GM06990 (cell line): Measurements from ENCODE around the gene RTN4R.

ENCODE experiments used
- DNase-seq: peaks from one replicate; pipeline ENCODE4 v3.0.0-alpha.2; 2011; ENCODE audit not compliant: insufficient read length; ENCODE audit errors: extremely low read depth
- H3K27me3 ChIP-seq: replicated peaks from 2 replicates; pipeline ENCODE4 v1.6.0; 2011; ENCODE audit warnings: low read length; ENCODE audit not compliant: control insufficient read depth, insufficient read depth
- H3K36me3 ChIP-seq: 2 replicates; pipeline ENCODE4 v1.5.1; 2011; ENCODE audit warnings: low read length; ENCODE audit not compliant: control insufficient read depth, insufficient read depth
- H3K4me3 ChIP-seq: replicated peaks from 2 replicates; pipeline ENCODE4 v1.5.1; 2011; ENCODE audit warnings: low read depth, mild to moderate bottlenecking, control low read depth, low read length
- TF ChIP-seq, protein P1 (sequence below): IDR thresholded peaks from 2 replicates; pipeline ENCODE4 v1.5.1; 2011; ENCODE audit warnings: low read length, control low read depth, mild to moderate bottlenecking, inconsistent platforms; ENCODE audit not compliant: insufficient read depth, poor library complexity, severe bottlenecking

The RTN4R gene

DNA sequence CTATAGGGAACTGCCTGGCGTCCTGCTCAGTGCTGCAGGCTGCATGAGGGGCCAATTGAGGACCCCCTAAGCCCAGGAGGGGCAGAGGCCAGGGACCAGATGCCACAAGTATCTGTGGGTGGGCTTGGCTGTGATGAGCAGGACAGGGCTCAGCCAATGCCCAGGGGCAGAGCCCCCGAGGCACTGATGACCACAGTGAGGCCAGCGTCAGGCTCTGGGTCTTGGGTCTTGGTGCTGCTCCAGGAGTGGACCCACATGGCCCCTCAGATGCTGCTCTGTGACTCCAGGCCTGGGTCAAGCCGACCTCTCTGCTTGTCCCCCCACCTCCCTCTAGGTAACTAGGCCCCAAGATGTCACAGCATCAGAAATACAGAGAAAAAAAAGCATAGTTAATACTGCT, 50.6 kb downstream of the RTN4R start:
- TF ChIP-seq, protein P1, sequence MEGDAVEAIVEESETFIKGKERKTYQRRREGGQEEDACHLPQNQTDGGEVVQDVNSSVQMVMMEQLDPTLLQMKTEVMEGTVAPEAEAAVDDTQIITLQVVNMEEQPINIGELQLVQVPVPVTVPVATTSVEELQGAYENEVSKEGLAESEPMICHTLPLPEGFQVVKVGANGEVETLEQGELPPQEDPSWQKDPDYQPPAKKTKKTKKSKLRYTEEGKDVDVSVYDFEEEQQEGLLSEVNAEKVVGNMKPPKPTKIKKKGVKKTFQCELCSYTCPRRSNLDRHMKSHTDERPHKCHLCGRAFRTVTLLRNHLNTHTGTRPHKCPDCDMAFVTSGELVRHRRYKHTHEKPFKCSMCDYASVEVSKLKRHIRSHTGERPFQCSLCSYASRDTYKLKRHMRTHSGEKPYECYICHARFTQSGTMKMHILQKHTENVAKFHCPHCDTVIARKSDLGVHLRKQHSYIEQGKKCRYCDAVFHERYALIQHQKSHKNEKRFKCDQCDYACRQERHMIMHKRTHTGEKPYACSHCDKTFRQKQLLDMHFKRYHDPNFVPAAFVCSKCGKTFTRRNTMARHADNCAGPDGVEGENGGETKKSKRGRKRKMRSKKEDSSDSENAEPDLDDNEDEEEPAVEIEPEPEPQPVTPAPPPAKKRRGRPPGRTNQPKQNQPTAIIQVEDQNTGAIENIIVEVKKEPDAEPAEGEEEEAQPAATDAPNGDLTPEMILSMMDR: no peak
- DNase-seq: no peak
- Histone ChIP-seq H3K36me3 (no peaks in the 10 kb centered on the region), H3K27me3 (no peaks in the 10 kb centered on the region; the same call in 1 of the 2 replicates), H3K4me3 (no peak overlapping the region)

DNA sequence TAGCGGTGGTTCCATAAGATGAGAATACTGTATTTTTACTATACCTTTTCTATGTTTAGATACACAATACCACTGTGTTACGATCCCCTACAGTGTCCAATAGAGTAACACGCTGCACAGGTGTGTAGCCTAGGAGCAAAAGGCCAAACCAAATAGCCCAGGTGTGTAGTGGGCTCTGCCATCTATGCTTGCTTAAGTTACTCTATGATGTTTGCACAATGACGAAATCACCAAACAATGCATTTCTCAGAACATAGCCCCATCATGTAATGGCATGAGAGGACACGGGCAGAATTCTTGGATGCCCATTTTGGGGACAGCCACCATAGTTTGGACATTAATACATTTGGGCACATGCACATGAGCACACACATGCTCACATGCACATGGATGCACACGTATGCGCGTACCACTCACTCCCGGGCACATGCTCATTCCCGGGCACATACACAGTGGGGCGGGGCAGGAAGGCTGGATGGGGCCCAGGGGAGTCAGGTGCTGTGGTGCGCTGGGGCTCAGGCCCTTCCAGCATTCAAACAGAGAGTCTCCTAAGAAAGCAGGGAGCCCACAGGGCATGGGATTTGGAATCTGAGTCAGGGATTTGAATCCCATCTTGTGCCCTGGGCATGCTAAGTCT, 51.1 kb downstream of the RTN4R start:
- Histone ChIP-seq H3K36me3 (no peaks in the 10 kb centered on the region), H3K4me3 (no peak overlapping the region), H3K27me3 (peaks cover 1% of the 10 kb centered on the region; the same call in 1 of the 2 replicates)
- TF ChIP-seq, protein P1: no peak
- no peak for DNase-seq

DNA sequence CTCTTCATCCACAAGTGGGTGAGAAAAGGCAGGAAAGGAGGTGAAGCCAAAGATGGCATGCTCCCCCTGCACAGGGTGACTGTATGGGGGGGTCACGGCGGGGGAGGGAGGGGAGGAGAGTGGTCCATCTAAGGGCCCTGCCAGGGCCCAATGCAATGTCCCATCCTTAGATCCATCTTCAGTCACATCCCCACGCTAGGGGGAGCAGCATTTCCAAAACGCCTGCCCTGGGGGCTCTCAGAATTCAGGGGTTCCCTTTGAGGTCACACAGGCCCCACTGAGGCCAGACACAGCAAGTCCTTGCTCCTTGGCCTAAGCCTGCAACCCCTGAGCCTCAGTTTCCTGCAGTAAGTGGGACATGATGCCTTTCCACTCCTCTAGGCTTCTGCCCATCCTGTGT, 52.4 kb downstream of the RTN4R start:
- H3K27me3 ChIP-seq: peaks cover 1% of the 10 kb centered on the region; the same call in 1 of the 2 replicates

DNA sequence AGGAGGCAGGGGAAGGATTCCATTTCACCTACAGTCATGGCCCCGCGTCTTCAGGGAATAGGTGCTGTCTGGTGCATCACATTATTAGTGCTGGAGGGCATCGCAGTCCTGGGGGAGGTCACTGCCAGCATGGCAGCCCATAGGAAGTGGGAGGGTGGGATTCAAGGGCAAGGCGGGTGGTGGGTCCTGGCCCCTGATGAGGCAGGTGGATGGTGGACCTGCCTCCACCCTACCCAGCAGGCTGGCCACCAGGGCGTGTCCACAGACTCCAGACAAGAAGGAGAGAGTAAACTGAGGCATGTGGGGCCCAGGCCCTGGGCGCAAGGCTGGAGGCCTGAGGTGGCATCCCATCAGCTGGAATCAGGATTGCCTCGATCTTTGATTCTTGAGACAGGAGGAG, 53.3 kb downstream of the RTN4R start:
- TF ChIP-seq, protein P1: no peak
- H3K36me3 ChIP-seq: no peaks in the 10 kb centered on the region
- H3K27me3 ChIP-seq: peaks cover 1% of the 10 kb centered on the region; the same call in 1 of the 2 replicates
- DNase-seq: no peak
- no peak overlapping the region for H3K4me3 ChIP-seq

More for the DNA sequence above, 52.4 kb downstream of the RTN4R start:
- no peak overlapping the region for H3K4me3 ChIP-seq
- TF ChIP-seq, protein P1: peak; percentile 41
- no peak for DNase-seq
- no peaks in the 10 kb centered on the region for H3K36me3 ChIP-seq

DNA sequence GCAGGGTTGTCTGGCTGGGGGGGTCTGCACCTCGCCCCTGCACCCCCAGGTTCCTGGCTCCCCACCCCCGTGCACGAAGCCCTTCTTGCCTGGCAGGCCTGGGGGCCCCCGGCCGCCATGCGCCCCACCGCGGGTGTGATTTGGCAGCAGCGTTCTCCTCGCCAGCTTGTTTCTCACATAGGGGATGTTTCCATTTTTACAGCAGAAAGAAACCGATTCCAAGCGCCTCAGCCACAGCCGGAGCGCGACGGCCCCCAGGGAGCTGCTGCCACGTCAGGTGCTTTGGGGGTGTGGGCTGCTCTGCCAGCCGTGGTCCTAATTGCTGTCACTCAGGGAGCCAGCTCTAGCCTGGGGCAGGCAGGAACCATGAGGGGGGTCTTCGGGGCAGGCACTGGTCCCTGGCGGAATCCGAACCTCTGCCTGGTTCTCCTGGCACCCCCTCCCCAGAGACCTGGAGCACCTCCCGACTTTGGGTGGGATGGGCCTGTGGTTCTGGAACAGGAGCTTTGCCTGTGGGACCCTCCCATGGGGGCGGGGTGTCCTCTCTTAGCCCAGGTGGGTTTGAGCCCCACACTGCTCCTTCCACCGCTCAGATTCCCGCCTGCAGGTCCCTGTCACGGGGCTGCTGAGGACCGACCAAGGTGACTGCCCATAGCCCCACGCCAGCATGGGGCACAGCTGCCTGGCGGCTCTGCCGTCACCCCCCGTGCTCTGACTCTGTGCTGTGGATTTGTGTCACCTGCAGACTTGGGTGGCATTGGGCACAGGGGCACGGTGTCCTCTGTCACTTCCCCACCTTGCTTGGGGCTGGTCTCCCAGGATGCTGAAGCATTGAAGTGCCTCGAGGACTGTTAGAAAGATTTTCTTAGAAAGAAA, 54.0 kb downstream of the RTN4R start:
- TF ChIP-seq, protein P1: no peak
- H3K4me3 ChIP-seq: no peak overlapping the region
- H3K27me3 ChIP-seq: peaks cover 1% of the 10 kb centered on the region; the same call in 1 of the 2 replicates
- H3K36me3 ChIP-seq: no peaks in the 10 kb centered on the region
- peak; percentile 25 for DNase-seq
